ENCODE measurements around the gene MORN4.
A peak's percentile ranks its signal among the peaks of the same experiment; 100 is the strongest.

GRCh38 chr10:97633921-97634320, 621 bp upstream of the MORN4 start:
- TF ChIP-seq CTCF (IDR thresholded peaks at IDR 0.05) (peak in 4 of 6 experiments; percentile 10 to 39 (median 36)), POLR2A (IDR thresholded peaks at IDR 0.05) (no peak)

All from Peyer's patch (tissue), 4 donors.